ENCODE data around the gene TCF7L1. TPM values are rescaled to one million over a fixed set of nuclear protein-coding genes. Genes with fewer than 3 reads are reported as not detected.

The TCF7L1 gene
- total RNA-seq, 1 donor from 2014 or later = 10.3 TPM

- DNase-seq (ENCODE audit: low spot score in 2 of 2) = no peak
- Histone ChIP-seq H3K4me3 (no peak overlapping the region), H3K9me3 (no peaks in the 10 kb centered on the region), H3K27ac (no peak overlapping the region), H3K4me1 (peaks cover 0 to 3% of the 10 kb centered on the region in 2 donors), H3K27me3 (no peaks in the 10 kb centered on the region), H3K36me3 (no peaks in the 10 kb centered on the region)
- no peak for TF ChIP-seq CTCF (IDR thresholded peaks at IDR 0.05)
- intact Hi-C loops (cut with DNase I) = no loop called here
Observed at GRCh38 chr2:85235281-85235680, 102.1 kb downstream of the TCF7L1 start.

GRCh38 chr2:85236084-85236483 is 102.9 kb downstream of the TCF7L1 start:
- Histone ChIP-seq H3K4me3 (no peak overlapping the region), H3K27me3 (no peaks in the 10 kb centered on the region), H3K9me3 (no peaks in the 10 kb centered on the region), H3K27ac (no peak overlapping the region), H3K4me1 (peaks cover 0 to 11% of the 10 kb centered on the region in 2 donors), H3K36me3 (no peaks in the 10 kb centered on the region)
- intact Hi-C loops (cut with DNase I) = no loop called here
- DNase-seq (ENCODE audit: low spot score in 2 of 2) = no peak
- no peak for TF ChIP-seq CTCF (IDR thresholded peaks at IDR 0.05)

GRCh38 chr2:85237849-85238565 is 104.8 kb downstream of the TCF7L1 start:
- DNase-seq (ENCODE audit: low spot score in 2 of 2) = no peak
- no peak overlapping the region for H3K27ac ChIP-seq
- H3K9me3 ChIP-seq = no peaks in the 10 kb centered on the region
- no peaks in the 10 kb centered on the region for H3K27me3 ChIP-seq
- no peak for TF ChIP-seq CTCF (IDR thresholded peaks at IDR 0.05)
- no peaks in the 10 kb centered on the region for H3K36me3 ChIP-seq
- peaks cover 0 to 25% of the 10 kb centered on the region in 2 donors for H3K4me1 ChIP-seq
- intact Hi-C loops (cut with DNase I) = no loop called here
- no peak overlapping the region for H3K4me3 ChIP-seq

GRCh38 chr2:85238607-85239006 is 105.4 kb downstream of the TCF7L1 start:
- DNase-seq (ENCODE audit: low spot score in 2 of 2) = no peak
- intact Hi-C loops (cut with DNase I) = no loop called here
- Histone ChIP-seq H3K4me3 (no peak overlapping the region), H3K27me3 (no peaks in the 10 kb centered on the region), H3K27ac (no peak overlapping the region), H3K9me3 (no peaks in the 10 kb centered on the region), H3K4me1 (peaks cover 0 to 25% of the 10 kb centered on the region in 2 donors), H3K36me3 (no peaks in the 10 kb centered on the region)
- no peak for TF ChIP-seq CTCF (IDR thresholded peaks at IDR 0.05)

- no peaks in the 10 kb centered on the region for H3K27me3 ChIP-seq
- no peak overlapping the region for H3K4me3 ChIP-seq
- intact Hi-C loops (cut with DNase I) = no loop called here
- no peaks in the 10 kb centered on the region for H3K36me3 ChIP-seq
- TF ChIP-seq CTCF (IDR thresholded peaks at IDR 0.05) = no peak
- no peak for DNase-seq (ENCODE audit: low spot score in 2 of 2)
- peaks cover 0 to 25% of the 10 kb centered on the region in 2 donors for H3K4me1 ChIP-seq
- H3K9me3 ChIP-seq = no peaks in the 10 kb centered on the region
- H3K27ac ChIP-seq = no peak overlapping the region
Observed at GRCh38 chr2:85239102-85239501, 105.9 kb downstream of the TCF7L1 start.
